Glutamatergic neuron (in vitro differentiated cells): Measurements from ENCODE around the gene MAP7. TPM values are rescaled to one million over a fixed set of nuclear protein-coding genes. Genes with fewer than 3 reads are reported as not detected.
A peak's percentile ranks its signal among the peaks of the same experiment; 100 is the strongest.

Experiments
- DNase-seq: peaks from one replicate; pipeline ENCODE4 v3.0.0; 2022
- H3K27ac Mint-ChIP-seq: one replicate; pipeline ENCODE4 v1.8.0; 2020; ENCODE audit warnings: mild to moderate bottlenecking, mixed read lengths, inconsistent platforms; ENCODE audit not compliant: unreplicated experiment
- H3K27me3 Mint-ChIP-seq: one replicate; pipeline ENCODE4 v1.8.0; 2020; ENCODE audit warnings: mild to moderate bottlenecking, moderate library complexity, mixed read lengths, inconsistent platforms; ENCODE audit not compliant: unreplicated experiment
- H3K36me3 Mint-ChIP-seq: one replicate; pipeline ENCODE4 v1.8.0; 2020; ENCODE audit warnings: mild to moderate bottlenecking, mixed read lengths, inconsistent platforms; ENCODE audit not compliant: unreplicated experiment
- H3K4me1 Mint-ChIP-seq: one replicate; pipeline ENCODE4 v1.8.0; 2020; ENCODE audit warnings: mild to moderate bottlenecking, low read depth, mixed read lengths, inconsistent platforms; ENCODE audit not compliant: unreplicated experiment
- H3K4me3 Mint-ChIP-seq: one replicate; pipeline ENCODE4 v1.8.0; 2020; ENCODE audit warnings: mild to moderate bottlenecking, mixed read lengths, inconsistent platforms; ENCODE audit not compliant: unreplicated experiment
- H3K9me3 Mint-ChIP-seq: one replicate; pipeline ENCODE4 v1.8.0; 2020; ENCODE audit warnings: mild to moderate bottlenecking, moderate library complexity, mixed read lengths, inconsistent platforms; ENCODE audit not compliant: unreplicated experiment
- CTCF ChIP-seq: fragments of 200-600 bp; sonication (generic); IDR thresholded peaks from one replicate; pipeline ENCODE4 v1.5.0; 2021; ENCODE audit not compliant: partially characterized antibody, unreplicated experiment
- total RNA-seq: library from RNA; stranded (reverse); fragmentation: NEBNext Ultra II Directional; extraction: Animal tissue kit (Norgen Biotek cat#: 25700); gene quantifications from one replicate; pipeline ENCODE4 v1.2.1, GENCODE V29; 2021; ENCODE audit not compliant: unreplicated experiment

Gene MAP7
- total RNA-seq, 1 donor from 2014 or later, result 2.2 TPM

- peaks cover 4% of the 10 kb centered on the region for H3K9me3 Mint-ChIP-seq
- peak overlapping the region; percentile 22 for H3K4me3 Mint-ChIP-seq
- peaks cover 2% of the 10 kb centered on the region for H3K27me3 Mint-ChIP-seq
- peak overlapping the region; percentile 25 for H3K27ac Mint-ChIP-seq
- no peaks in the 10 kb centered on the region for H3K36me3 Mint-ChIP-seq
- H3K4me1 Mint-ChIP-seq, result peaks cover 24% of the 10 kb centered on the region
- no peak for TF ChIP-seq CTCF
- peak; percentile 19 for DNase-seq
Observed at GRCh38 chr6:136503303-136504029, 46.8 kb downstream of the MAP7 start.

- H3K9me3 Mint-ChIP-seq, result peaks cover 4% of the 10 kb centered on the region
Observed at GRCh38 chr6:136502786-136503185, 47.4 kb downstream of the MAP7 start.

DNA sequence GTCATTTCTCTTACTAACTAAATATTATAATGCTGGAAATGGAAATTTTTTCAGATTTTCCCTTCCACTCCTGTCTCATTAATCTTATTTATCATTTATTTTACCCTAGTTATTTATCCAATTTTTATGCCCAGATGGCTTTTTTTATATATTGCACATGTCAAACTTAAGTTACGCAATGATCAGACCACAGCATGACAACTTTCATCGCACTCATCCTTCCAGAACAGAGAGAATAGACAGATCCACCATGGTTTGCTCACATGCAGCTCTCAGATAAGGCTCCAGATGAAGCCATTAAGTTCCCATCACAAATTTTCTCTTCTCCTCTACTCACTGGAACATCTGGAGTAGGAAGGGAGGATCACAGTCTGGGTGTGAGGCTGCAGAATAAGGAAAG lies 48.7 kb downstream of the MAP7 start:
- Mint-ChIP-seq H3K4me3 (no peak overlapping the region), H3K27me3 (peaks cover 2% of the 10 kb centered on the region), H3K27ac (no peak overlapping the region), H3K9me3 (peaks cover 5% of the 10 kb centered on the region), H3K36me3 (no peaks in the 10 kb centered on the region), H3K4me1 (peaks cover 24% of the 10 kb centered on the region)
- no peak for DNase-seq
- TF ChIP-seq CTCF, result no peak

More at GRCh38 chr6:136502786-136503185, 47.4 kb downstream of the MAP7 start:
- H3K27me3 Mint-ChIP-seq, result peaks cover 2% of the 10 kb centered on the region
- H3K36me3 Mint-ChIP-seq, result no peaks in the 10 kb centered on the region
- peak overlapping the region; percentile 25 for H3K27ac Mint-ChIP-seq
- peak overlapping the region; percentile 22 for H3K4me3 Mint-ChIP-seq
- no peak for DNase-seq
- peaks cover 24% of the 10 kb centered on the region for H3K4me1 Mint-ChIP-seq
- TF ChIP-seq CTCF, result no peak

DNA sequence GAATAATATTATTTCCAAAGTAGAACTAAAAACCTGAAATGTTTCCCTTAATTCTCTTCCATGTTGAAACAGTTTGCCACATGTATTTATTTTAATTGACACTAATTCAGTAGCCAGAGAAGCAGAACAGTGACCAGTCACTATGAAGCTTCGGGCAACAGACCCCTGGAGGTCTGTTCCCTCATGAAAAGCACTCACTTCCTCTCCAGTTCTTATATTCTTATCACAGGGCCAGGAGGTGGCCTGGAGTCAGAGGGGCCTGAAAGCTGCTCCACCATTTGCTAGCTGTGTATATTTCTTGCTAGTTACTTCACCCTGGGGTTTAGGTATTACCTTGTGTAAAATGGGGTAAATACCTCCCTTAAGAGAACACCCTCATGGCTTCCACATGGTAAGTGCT lies 49.1 kb downstream of the MAP7 start:
- Mint-ChIP-seq H3K27me3 (peaks cover 2% of the 10 kb centered on the region), H3K27ac (no peak overlapping the region), H3K4me3 (no peak overlapping the region), H3K36me3 (no peaks in the 10 kb centered on the region), H3K9me3 (peaks cover 5% of the 10 kb centered on the region), H3K4me1 (peaks cover 22% of the 10 kb centered on the region)
- TF ChIP-seq CTCF, result no peak
- DNase-seq, result no peak

GRCh38 chr6:136500414-136500813 lies 49.8 kb downstream of the MAP7 start:
- DNase-seq, result no peak
- Mint-ChIP-seq H3K36me3 (no peaks in the 10 kb centered on the region), H3K4me1 (peaks cover 20% of the 10 kb centered on the region), H3K27ac (no peak overlapping the region), H3K4me3 (no peak overlapping the region), H3K9me3 (peaks cover 5% of the 10 kb centered on the region), H3K27me3 (peaks cover 2% of the 10 kb centered on the region)
- TF ChIP-seq CTCF, result no peak
